Fibroblast of mammary gland (primary cell): ENCODE data around the gene TMEM147.

Experiments used
- DNase-seq: peaks from one replicate; pipeline ENCODE4 v3.0.0-alpha.2; 2010; ENCODE audit warnings: low read depth
- H3K4me3 ChIP-seq: 2 replicates; pipeline ENCODE4 v1.5.1; 2011; ENCODE audit warnings: low read depth, mild to moderate bottlenecking, low read length, moderate library complexity; ENCODE audit not compliant: control insufficient read depth
- CTCF ChIP-seq: conservative IDR thresholded peaks from 2 replicates; pipeline ENCODE4 v1.5.1; 2011; ENCODE audit warnings: low read depth, low read length, inconsistent platforms; ENCODE audit not compliant: control insufficient read depth, insufficient read depth

TMEM147 gene

GRCh38 chr19:35534803-35535480 lies 10.5 kb upstream of the TMEM147 start:
- no peak for DNase-seq
- no peak overlapping the region for H3K4me3 ChIP-seq
- no peak for TF ChIP-seq CTCF

- no peak for TF ChIP-seq CTCF
- no peak overlapping the region for H3K4me3 ChIP-seq
- DNase-seq: no peak
Observed at GRCh38 chr19:35539314-35539713, 6.1 kb upstream of the TMEM147 start.

GRCh38 chr19:35539850-35540249 lies 5.6 kb upstream of the TMEM147 start:
- no peak for TF ChIP-seq CTCF
- no peak for DNase-seq
- H3K4me3 ChIP-seq: no peak overlapping the region

- no peak for DNase-seq
- no peak overlapping the region for H3K4me3 ChIP-seq
- no peak for TF ChIP-seq CTCF
Observed at GRCh38 chr19:35540356-35540927, 5.0 kb upstream of the TMEM147 start.

- H3K4me3 ChIP-seq: no peak overlapping the region
- no peak for TF ChIP-seq CTCF
- no peak for DNase-seq
Observed at GRCh38 chr19:35542209-35542608, 3.2 kb upstream of the TMEM147 start.

- H3K4me3 ChIP-seq: no peak overlapping the region
- no peak for TF ChIP-seq CTCF
- DNase-seq: no peak
Observed at GRCh38 chr19:35543280-35544109, 1.9 kb upstream of the TMEM147 start.
